HG02973 (cell line): Measurements from ENCODE around the gene TMPRSS15.

Source experiments
- ATAC-seq: cut with Tn5 transposase; IDR thresholded peaks from one replicate; pipeline ENCODE4 v1.9.1; 2021; ENCODE audit warnings: moderate library complexity; ENCODE audit not compliant: unreplicated experiment

The TMPRSS15 gene

DNA sequence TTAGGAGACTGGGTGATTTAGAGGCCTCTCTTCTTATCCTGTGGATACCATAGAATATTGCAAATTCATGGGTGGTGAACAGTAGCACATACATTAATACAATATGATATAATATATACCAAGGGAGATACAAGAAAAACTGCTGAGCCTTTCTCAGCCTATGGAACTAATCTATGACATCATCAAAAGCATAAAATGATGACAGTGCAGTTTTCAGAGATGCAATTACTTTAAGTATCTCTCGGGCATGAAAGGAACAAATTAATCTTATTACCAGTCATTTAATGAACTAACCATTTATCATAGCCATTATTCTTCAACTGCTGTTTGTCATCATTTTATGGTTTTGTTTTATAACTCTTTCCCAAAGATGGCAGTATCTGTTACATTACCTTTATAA lies 155.4 kb downstream of the TMPRSS15 start:
- no peak for ATAC-seq

- ATAC-seq = no peak
Observed at GRCh38 chr21:18245464-18245967, 158.1 kb downstream of the TMPRSS15 start.

- no peak for ATAC-seq
Observed at GRCh38 chr21:18244671-18245463, 158.7 kb downstream of the TMPRSS15 start, which contains the start of gene CHODL. CHODL (plus strand) TSS chr21:18244833; CDS start chr21:18245224, 391 bp downstream.

DNA sequence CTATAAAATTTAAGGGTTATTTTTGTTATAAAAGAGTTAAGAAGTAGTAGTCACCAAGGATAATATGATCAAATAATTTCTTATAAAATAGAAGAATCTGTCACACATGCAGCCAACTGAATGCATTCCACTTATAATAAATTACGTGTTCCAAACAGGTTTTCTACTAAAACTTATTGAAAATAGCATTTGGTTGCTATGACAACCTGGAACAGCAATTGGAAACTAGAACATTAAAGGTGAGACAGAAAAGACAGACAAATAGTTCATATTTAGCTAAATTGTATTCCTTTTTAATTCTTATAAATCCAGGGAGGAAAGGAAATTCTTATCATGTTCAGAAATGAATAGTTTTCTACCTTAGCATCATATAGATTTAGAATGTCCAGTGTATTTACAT lies 168.0 kb downstream of the TMPRSS15 start:
- ATAC-seq = no peak

DNA sequence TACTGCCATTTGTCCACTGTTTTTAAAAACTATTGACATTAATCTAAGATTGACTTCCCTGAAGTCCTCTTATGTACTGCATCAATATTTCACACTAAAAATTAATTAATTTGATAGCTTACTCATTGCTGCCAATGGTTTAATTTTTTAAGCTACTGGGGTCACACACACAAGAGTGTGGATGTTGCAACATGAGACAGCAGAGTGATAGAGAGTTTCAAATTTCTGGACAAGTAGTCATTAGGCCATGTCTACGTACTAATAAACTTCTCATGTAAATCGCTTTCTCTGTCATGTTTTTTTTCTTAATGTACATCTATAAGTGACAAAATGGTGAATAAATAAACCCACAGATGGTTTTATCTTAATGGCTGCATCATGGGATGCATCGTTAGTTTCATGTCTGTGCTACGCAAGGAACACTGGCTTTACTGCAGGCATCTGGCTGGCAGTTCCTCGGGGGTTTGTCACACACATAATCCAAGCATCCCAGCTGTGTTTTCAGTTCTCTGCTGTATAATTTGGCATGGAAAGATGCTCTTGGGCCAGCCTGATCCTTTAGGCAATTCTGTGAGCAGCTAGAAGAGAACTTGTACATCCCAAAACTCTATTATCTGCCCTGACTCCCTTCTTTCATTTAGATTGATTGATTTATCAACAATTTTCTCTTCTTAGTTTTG lies 175.4 kb downstream of the TMPRSS15 start:
- no peak for ATAC-seq

DNA sequence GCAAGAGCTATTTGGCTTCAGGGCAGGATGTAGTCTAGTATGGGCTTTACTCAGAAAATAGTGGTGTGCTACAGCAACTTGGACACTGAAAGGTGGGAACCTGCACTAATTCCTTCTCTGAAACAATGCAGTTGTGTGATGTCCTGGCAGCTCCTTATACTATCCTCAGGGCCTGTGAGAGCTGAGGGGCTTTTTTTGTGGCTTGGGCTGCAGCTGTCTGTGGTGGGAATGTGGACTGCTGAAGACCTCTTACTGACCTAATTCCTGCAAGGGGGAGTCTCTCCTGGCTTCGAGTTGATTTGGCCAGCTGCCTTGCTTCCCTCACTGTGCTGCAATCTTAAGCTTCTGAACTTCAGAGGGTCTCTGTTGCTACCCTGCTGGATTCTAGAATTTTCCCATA lies 181.2 kb downstream of the TMPRSS15 start:
- no peak for ATAC-seq

DNA sequence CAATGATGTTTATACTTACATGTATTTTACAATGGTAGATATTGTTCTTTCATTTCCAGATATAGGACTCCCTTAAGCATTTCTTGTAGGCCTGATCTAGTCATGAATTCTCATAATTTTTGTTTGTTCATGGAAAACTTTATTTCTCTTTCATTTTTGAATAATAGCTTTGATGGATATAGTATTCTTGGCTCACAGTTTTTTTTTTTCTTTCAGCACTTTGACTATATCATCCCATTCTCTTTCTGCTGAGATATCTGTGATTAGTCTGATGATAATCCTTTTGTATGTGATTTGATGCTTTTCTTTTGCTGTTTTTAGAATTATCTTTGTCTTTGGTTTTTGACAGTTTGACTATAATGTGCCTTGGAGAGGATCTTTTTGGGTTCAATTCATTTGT lies 183.1 kb downstream of the TMPRSS15 start:
- ATAC-seq = no peak
